ENCODE results near the gene TLK2.
"Not testable (repeated sequence)": the region's sequence is repeated elsewhere in the genome, so short reads cannot be mapped to it uniquely, and the experiment has no call there.

- TF ChIP-seq, protein P1, sequence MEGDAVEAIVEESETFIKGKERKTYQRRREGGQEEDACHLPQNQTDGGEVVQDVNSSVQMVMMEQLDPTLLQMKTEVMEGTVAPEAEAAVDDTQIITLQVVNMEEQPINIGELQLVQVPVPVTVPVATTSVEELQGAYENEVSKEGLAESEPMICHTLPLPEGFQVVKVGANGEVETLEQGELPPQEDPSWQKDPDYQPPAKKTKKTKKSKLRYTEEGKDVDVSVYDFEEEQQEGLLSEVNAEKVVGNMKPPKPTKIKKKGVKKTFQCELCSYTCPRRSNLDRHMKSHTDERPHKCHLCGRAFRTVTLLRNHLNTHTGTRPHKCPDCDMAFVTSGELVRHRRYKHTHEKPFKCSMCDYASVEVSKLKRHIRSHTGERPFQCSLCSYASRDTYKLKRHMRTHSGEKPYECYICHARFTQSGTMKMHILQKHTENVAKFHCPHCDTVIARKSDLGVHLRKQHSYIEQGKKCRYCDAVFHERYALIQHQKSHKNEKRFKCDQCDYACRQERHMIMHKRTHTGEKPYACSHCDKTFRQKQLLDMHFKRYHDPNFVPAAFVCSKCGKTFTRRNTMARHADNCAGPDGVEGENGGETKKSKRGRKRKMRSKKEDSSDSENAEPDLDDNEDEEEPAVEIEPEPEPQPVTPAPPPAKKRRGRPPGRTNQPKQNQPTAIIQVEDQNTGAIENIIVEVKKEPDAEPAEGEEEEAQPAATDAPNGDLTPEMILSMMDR (IDR thresholded peaks at IDR 0.05): not testable (repeated sequence)
- not testable (repeated sequence) for TF ChIP-seq TCF7L2 (IDR thresholded peaks at IDR 0.05; ENCODE audit: low read depth, low read length); POLR2AphosphoS5 (IDR thresholded peaks at IDR 0.05; ENCODE audit: low read depth, low read length); SIN3A (IDR thresholded peaks at IDR 0.05; ENCODE audit: borderline replicate concordance, insufficient read depth, low read depth, low read length)
Measured at GRCh38 chr17:62530936-62531335, 52.3 kb downstream of the TLK2 start.

Measured in Panc1 (cell line).